K562 (cell line): ENCODE measurements around the gene GRK4. TPM values are rescaled to one million over a fixed set of nuclear protein-coding genes. Genes with fewer than 3 reads are reported as not detected.

Source experiments
- ARID1B ChIP-seq: fragments of 450-650 bp; IDR thresholded peaks from 2 replicates; pipeline ENCODE4 v1.6.1; 2016; ENCODE audit warnings: antibody characterized with exemption, mild to moderate bottlenecking, inconsistent platforms
- ATF1 ChIP-seq, 2 experiments: fragments of 450-650 bp in 1 of 2; IDR thresholded peaks; 2 replicates each; pipeline ENCODE4 v1.6.1; 2016; ENCODE audit warnings: missing compliant biosample characterization in 1 of 2, missing genetic modification characterization in 1 of 2
- CBFA2T2 ChIP-seq: fragments of 450-650 bp; conservative IDR thresholded peaks from 2 replicates; pipeline ENCODE4 v1.6.1; 2017; ENCODE audit warnings: mild to moderate bottlenecking
- ESRRB ChIP-seq: fragments of 250-450 bp; sonication (Bioruptor Pico); IDR thresholded peaks from 2 replicates; pipeline ENCODE4 v1.5.0; 2020; ENCODE audit warnings: mild to moderate bottlenecking, moderate library complexity, borderline replicate concordance
- ETV5 ChIP-seq: sonication (generic); formaldehyde crosslinking; IDR thresholded peaks from 2 replicates; pipeline ENCODE4 v1.4.0; 2020; ENCODE audit warnings: low read depth, mild to moderate bottlenecking, missing genetic modification reagents
- HDAC2 ChIP-seq: fragments of 450-650 bp; IDR thresholded peaks from 2 replicates; pipeline ENCODE4 v1.6.1; 2016; ENCODE audit warnings: mild to moderate bottlenecking
- KLF16 ChIP-seq: IDR thresholded peaks from 2 replicates; pipeline ENCODE4 v1.6.1; 2016; ENCODE audit warnings: antibody characterized with exemption
- MEIS2 ChIP-seq: fragments of 450-650 bp; IDR thresholded peaks from 2 replicates; pipeline ENCODE4 v1.6.1; 2014; ENCODE audit warnings: mild to moderate bottlenecking; ENCODE audit not compliant: partially characterized antibody
- MTA3 ChIP-seq: fragments of 450-650 bp; formaldehyde crosslinking; IDR thresholded peaks from 2 replicates; pipeline ENCODE4 v1.6.1; 2017; ENCODE audit warnings: mild to moderate bottlenecking, borderline replicate concordance
- MYNN ChIP-seq, 2 experiments: sonication (generic); formaldehyde crosslinking in 1 of 2; IDR thresholded peaks; 2 replicates each; pipeline versions ENCODE4 v1.5.0 to v1.6.1; 2016 to 2020; ENCODE audit warnings: antibody characterized with exemption in 1 of 2, missing genetic modification reagents in 1 of 2
- NCOA1 ChIP-seq: fragments of 450-650 bp; IDR thresholded peaks from 2 replicates; pipeline ENCODE4 v1.6.1; 2016; ENCODE audit warnings: low read depth
- THRB ChIP-seq: fragments of 450-650 bp; formaldehyde crosslinking; conservative IDR thresholded peaks from 2 replicates; pipeline ENCODE4 v1.4.0; 2022; ENCODE audit warnings: mild to moderate bottlenecking, missing genetic modification characterization
- ZBTB11 ChIP-seq, 3 experiments: fragments of 200-800 bp in 1 of 3; fragments of 250-450 bp in 1 of 3; fragments of 450-650 bp in 1 of 3; sonication (Bioruptor Pico) in 1 of 3; sonication (Bioruptor generic) in 1 of 3; formaldehyde crosslinking in 1 of 3; IDR thresholded peaks; 2 replicates each; pipeline versions ENCODE4 v1.6.1 to v1.8.0; 2016 to 2022; ENCODE audit warnings: mild to moderate bottlenecking in 2 of 3, missing genetic modification characterization in 2 of 3, missing compliant biosample characterization in 1 of 3, moderate library complexity in 1 of 3
- ZNF592 ChIP-seq: fragments of 450-650 bp; IDR thresholded peaks from 2 replicates; pipeline ENCODE4 v1.6.1; 2017; ENCODE audit warnings: antibody characterized with exemption, mild to moderate bottlenecking
- polyA plus RNA-seq, 8 experiments: library from polyadenylated mRNA; depleted of rRNA in 4 of 8; stranded (reverse) in 5 of 8; unstranded in 3 of 8; fragments of >200 nt; fragmentation: Nextera tagmentation in 2 of 8; fragmentation: Illumina TruSeq in 1 of 8; extraction: Ambion mirVana in 2 of 8; extraction: Trizol in 1 of 8; gene quantifications; 2 replicates each; pipeline versions ENCODE4 v1.2.1 to v1.2.3, GENCODE V29; 2011 to 2014; ENCODE audit warnings: inconsistent platforms in 1 of 8, missing spikeins in 1 of 8
- total RNA-seq, 7 experiments: library from RNA; depleted of rRNA in 6 of 7; stranded (reverse); fragments of >200 nt in 6 of 7; fragmentation: Illumina TruSeq in 2 of 7; extraction: Trizol in 2 of 7; gene quantifications; 2 replicates each; pipeline versions ENCODE4 v1.2.1 to v1.2.3, GENCODE V29; 2011 to 2021; ENCODE audit warnings: low replicate concordance in 1 of 7
- TF ChIP-seq, protein P1 (sequence below), 2 experiments: fragments of 200-800 bp in 1 of 2; sonication (Bioruptor generic) in 1 of 2; sonication (generic) in 1 of 2; formaldehyde crosslinking in 1 of 2; IDR thresholded peaks in 1 of 2; conservative IDR thresholded peaks in 1 of 2; 2 replicates each; pipeline versions ENCODE4 v1.5.0 to v1.6.1; 2016 to 2020; ENCODE audit warnings: missing compliant biosample characterization in 1 of 2, missing genetic modification characterization in 1 of 2, missing genetic modification reagents in 1 of 2
- TF ChIP-seq, protein P2 (sequence below): fragments of 450-650 bp; IDR thresholded peaks from 2 replicates; pipeline ENCODE4 v1.6.1; 2016

Gene GRK4
- total and polyA plus RNA-seq, 9 of the 15 experiments (the other 6 are each of a cell fraction or from before 2014, with no cell fraction given) = 1.1 to 4.8 (median 2.6) TPM

DNA sequence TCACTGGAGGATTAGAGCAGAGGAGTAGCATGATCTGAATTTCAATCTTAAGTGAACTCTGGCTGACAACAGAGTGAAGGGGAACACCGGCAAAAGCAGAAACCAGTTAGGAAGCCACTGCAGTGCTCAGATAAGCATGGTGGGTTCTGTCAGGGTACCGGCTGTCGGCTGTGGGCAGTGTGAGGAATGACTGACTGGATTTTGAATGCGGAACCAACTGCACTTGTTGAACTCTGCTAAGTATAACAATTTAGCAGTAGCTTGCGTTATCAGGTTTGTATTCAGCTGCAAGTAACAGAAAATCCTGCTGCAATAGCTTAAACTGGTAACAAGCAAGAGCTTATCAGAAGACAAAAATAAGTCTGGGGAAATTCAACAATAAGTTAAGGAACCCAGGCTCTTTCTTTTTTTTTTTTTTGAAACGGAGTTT lies 116.3 kb downstream of the GRK4 start (continued):
- TF ChIP-seq ZBTB11 (CRISPR knock-in tag; IDR thresholded peaks at IDR 0.05) (peak in 1 of 3 experiments; percentile 70; a peak in 1 of 6 replicates), ZNF592 (no peak), NCOA1 (peak; percentile 24), ESRRB (no peak), KLF16 (peak; percentile 91), THRB (CRISPR knock-in tag) (no peak), MYNN (IDR thresholded peaks at IDR 0.05) (peak; percentile 81), MYNN (CRISPR knock-in tag; IDR thresholded peaks at IDR 0.05) (no peak), ATF1 (CRISPR knock-in tag; IDR thresholded peaks at IDR 0.05) (no peak), ATF1 (tag; IDR thresholded peaks at IDR 0.05) (peak; percentile 36; the same call in 1 of the 2 replicates), MTA3 (peak; percentile 70; the same call in 1 of the 2 replicates), ARID1B (peak; percentile 90), ETV5 (CRISPR knock-in tag) (no peak), HDAC2 (peak; percentile 63), CBFA2T2 (peak; percentile 87), MEIS2 (peak; percentile 84)
- TF ChIP-seq, protein P1, sequence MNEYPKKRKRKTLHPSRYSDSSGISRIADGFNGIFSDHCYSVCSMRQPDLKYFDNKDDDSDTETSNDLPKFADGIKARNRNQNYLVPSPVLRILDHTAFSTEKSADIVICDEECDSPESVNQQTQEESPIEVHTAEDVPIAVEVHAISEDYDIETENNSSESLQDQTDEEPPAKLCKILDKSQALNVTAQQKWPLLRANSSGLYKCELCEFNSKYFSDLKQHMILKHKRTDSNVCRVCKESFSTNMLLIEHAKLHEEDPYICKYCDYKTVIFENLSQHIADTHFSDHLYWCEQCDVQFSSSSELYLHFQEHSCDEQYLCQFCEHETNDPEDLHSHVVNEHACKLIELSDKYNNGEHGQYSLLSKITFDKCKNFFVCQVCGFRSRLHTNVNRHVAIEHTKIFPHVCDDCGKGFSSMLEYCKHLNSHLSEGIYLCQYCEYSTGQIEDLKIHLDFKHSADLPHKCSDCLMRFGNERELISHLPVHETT (CRISPR knock-in tag; conservative IDR thresholded peaks at IDR 0.05 in 1 of 2, IDR thresholded peaks at IDR 0.05 in 1 of 2) = peak in 1 of 2 experiments; percentile 49; a peak in 1 of 4 replicates
- TF ChIP-seq, protein P2, sequence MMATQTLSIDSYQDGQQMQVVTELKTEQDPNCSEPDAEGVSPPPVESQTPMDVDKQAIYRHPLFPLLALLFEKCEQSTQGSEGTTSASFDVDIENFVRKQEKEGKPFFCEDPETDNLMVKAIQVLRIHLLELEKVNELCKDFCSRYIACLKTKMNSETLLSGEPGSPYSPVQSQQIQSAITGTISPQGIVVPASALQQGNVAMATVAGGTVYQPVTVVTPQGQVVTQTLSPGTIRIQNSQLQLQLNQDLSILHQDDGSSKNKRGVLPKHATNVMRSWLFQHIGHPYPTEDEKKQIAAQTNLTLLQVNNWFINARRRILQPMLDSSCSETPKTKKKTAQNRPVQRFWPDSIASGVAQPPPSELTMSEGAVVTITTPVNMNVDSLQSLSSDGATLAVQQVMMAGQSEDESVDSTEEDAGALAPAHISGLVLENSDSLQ = peak; percentile 87
